Testis (tissue), 2 donors: Measurements from ENCODE around the gene NOL4.

ENCODE experiments used
- CTCF ChIP-seq, 3 experiments: fragments of 450-650 bp in 2 of 3; fragments of 200-600 bp in 1 of 3; sonication (generic) in 1 of 3; IDR thresholded peaks; one replicate each; pipeline ENCODE4 v1.5.1; 2016 to 2019; ENCODE audit warnings: antibody characterized with exemption in 3 of 3, mild to moderate bottlenecking in 2 of 3, moderate library complexity in 1 of 3
- POLR2A ChIP-seq: fragments of 450-650 bp; IDR thresholded peaks from one replicate; pipeline ENCODE4 v1.6.1; 2017; ENCODE audit warnings: antibody characterized with exemption, mild to moderate bottlenecking, moderate library complexity

- TF ChIP-seq CTCF (IDR thresholded peaks at IDR 0.05) (peak in 1 of 3 experiments; percentile 32), POLR2A (no peak)
These were observed at the start of gene NOL4 for GRCh38 chr18:34224423-34225217.
